Gastrocnemius medialis (tissue), 4 donors: ENCODE measurements around the gene TMEM269. TPM values are rescaled to one million over a fixed set of nuclear protein-coding genes. Genes with fewer than 3 reads are reported as not detected.

Experiments
- ATAC-seq, 2 donors: fragments of 150-250 bp; one replicate each; pipeline ENCODE4 v1.9.1; 2016
- DNase-seq, 2 donors: peaks; one replicate each; pipeline ENCODE4 v3.0.0-alpha.2; 2019
- H3K27ac ChIP-seq, 4 donors: fragments of 200-600 bp; sonication (generic); 1 replicate in 1 of 4; 2 replicates in 3 of 4; pipeline ENCODE4 v1.5.1; 2016 to 2018; ENCODE audit warnings: mild to moderate bottlenecking in 2 of 4, moderate library complexity in 1 of 4
- H3K27me3 ChIP-seq, 3 donors: fragments of 200-600 bp; sonication (generic) in 2 of 3; 1 replicate in 1 of 3; 2 replicates in 2 of 3; pipeline versions ENCODE4 v1.5.1 to v1.6.0; 2016 to 2019; ENCODE audit warnings: mild to moderate bottlenecking in 1 of 3, moderate library complexity in 1 of 3
- H3K36me3 ChIP-seq, 2 donors: fragments of 200-600 bp; sonication (generic) in 1 of 2; one replicate each; pipeline ENCODE4 v1.5.1; 2017 to 2018
- H3K4me1 ChIP-seq, 2 donors: fragments of 200-600 bp; sonication (generic) in 1 of 2; one replicate each; pipeline ENCODE4 v1.5.1; 2016 to 2017; ENCODE audit warnings: mild to moderate bottlenecking in 2 of 2
- H3K4me3 ChIP-seq, 4 donors: fragments of 200-600 bp; sonication (generic) in 3 of 4; 1 replicate in 1 of 4; 2 replicates in 3 of 4; pipeline ENCODE4 v1.5.1; 2016 to 2019; ENCODE audit warnings: mild to moderate bottlenecking in 2 of 4
- H3K9me3 ChIP-seq, 3 donors: fragments of 200-600 bp; sonication (generic) in 2 of 3; 1 replicate in 1 of 3; 2 replicates in 2 of 3; pipeline ENCODE4 v1.5.1; 2016 to 2019
- CTCF ChIP-seq, 5 experiments: fragments of 450-650 bp in 3 of 5; fragments of 200-600 bp in 2 of 5; sonication (generic) in 2 of 5; IDR thresholded peaks in 4 of 5; conservative IDR thresholded peaks in 1 of 5; 1 replicate in 4 of 5; 2 replicates in 1 of 5; pipeline ENCODE4 v1.5.1; 2016 to 2019; ENCODE audit warnings: antibody characterized with exemption in 5 of 5, mild to moderate bottlenecking in 3 of 5, moderate library complexity in 3 of 5
- POLR2A ChIP-seq, 2 donors: fragments of 450-650 bp; IDR thresholded peaks; one replicate each; pipeline ENCODE4 v1.6.1; 2017; ENCODE audit warnings: antibody characterized with exemption in 2 of 2, mild to moderate bottlenecking in 2 of 2, moderate library complexity in 2 of 2
- in situ Hi-C, 4 donors: fragments of 200-750 bp; cut with MboI; loops; one replicate each; pipeline versions ENCODE4 v1.15.0 to v1.8.0; 2017; ENCODE audit warnings: low sequenced_read_pairs in 4 of 4
- intact Hi-C: fragments of 100-400 bp; cut with DNase I; formaldehyde crosslinking; loops from one replicate; pipeline ENCODE4 v1.15.1; 2023; ENCODE audit warnings: low total_unique reads
- total RNA-seq, 4 donors: library from RNA; depleted of rRNA; stranded (reverse); fragments of >200 nt; gene quantifications; one replicate each; pipeline versions ENCODE4 v1.1.0 to v1.2.3, GENCODE V29; 2016

TMEM269 gene
- total RNA-seq, 4 donors from 2014 or later, result 0.19 to 0.25 TPM; not detected in 2

- no peak overlapping the region for H3K4me3 ChIP-seq
- in situ Hi-C loops (loop anchor here in 2 of 4 donors (25.0 kb wide), 1 partner anchor 274 kb away; no protein-coding TSS in a partner anchor), intact Hi-C loops (no loop called here)
- no peaks in the 10 kb centered on the region for H3K36me3 ChIP-seq
- no peak for ATAC-seq
- no peak for DNase-seq
- H3K27me3 ChIP-seq, result peaks cover 0 to 10% (median 0%) of the 10 kb centered on the region in 3 donors
- no peak overlapping the region for H3K27ac ChIP-seq
- no peaks in the 10 kb centered on the region for H3K9me3 ChIP-seq
- TF ChIP-seq CTCF (IDR thresholded peaks at IDR 0.05 in 4 of 5, conservative IDR thresholded peaks at IDR 0.05 in 1 of 5), result no peak
- no peak for TF ChIP-seq POLR2A (IDR thresholded peaks at IDR 0.05)
- H3K4me1 ChIP-seq, result peaks cover 0 to 11% of the 10 kb centered on the region in 2 donors
These were observed 3.2 kb downstream of the TMEM269 start for GRCh38 chr1:42788021-42788420.

GRCh38 chr1:42793824-42794223 is 9.0 kb downstream of the TMEM269 start:
- Histone ChIP-seq H3K36me3 (no peaks in the 10 kb centered on the region), H3K27me3 (no peaks in the 10 kb centered on the region), H3K4me3 (no peak overlapping the region), H3K9me3 (no peaks in the 10 kb centered on the region), H3K27ac (no peak overlapping the region), H3K4me1 (no peaks in the 10 kb centered on the region)
- in situ Hi-C loops (loop anchor here in 2 of 4 donors (25.0 kb wide), 1 partner anchor 268 kb away; no protein-coding TSS in a partner anchor), intact Hi-C loops (no loop called here)
- no peak for DNase-seq
- no peak for TF ChIP-seq CTCF (IDR thresholded peaks at IDR 0.05 in 4 of 5, conservative IDR thresholded peaks at IDR 0.05 in 1 of 5)
- no peak for TF ChIP-seq POLR2A (IDR thresholded peaks at IDR 0.05)
- peak in 1 of 2 donors; percentile 61 for ATAC-seq

- TF ChIP-seq CTCF (IDR thresholded peaks at IDR 0.05 in 4 of 5, conservative IDR thresholded peaks at IDR 0.05 in 1 of 5), result no peak
- TF ChIP-seq POLR2A (IDR thresholded peaks at IDR 0.05), result no peak
- Histone ChIP-seq H3K4me1 (no peaks in the 10 kb centered on the region), H3K9me3 (no peaks in the 10 kb centered on the region), H3K27ac (no peak overlapping the region), H3K36me3 (no peaks in the 10 kb centered on the region), H3K4me3 (no peak overlapping the region), H3K27me3 (no peaks in the 10 kb centered on the region)
- intact Hi-C loops, result no loop called here
- ATAC-seq (no peak), DNase-seq (no peak)
- in situ Hi-C loops, result loop anchor here in 2 of 4 donors (25.0 kb wide), 1 partner anchor 265 kb away; no protein-coding TSS in a partner anchor
These were observed 12.6 kb downstream of the TMEM269 start for GRCh38 chr1:42797414-42797813.

- Histone ChIP-seq H3K4me3 (no peak overlapping the region), H3K36me3 (no peaks in the 10 kb centered on the region), H3K9me3 (no peaks in the 10 kb centered on the region), H3K4me1 (no peaks in the 10 kb centered on the region), H3K27me3 (no peaks in the 10 kb centered on the region), H3K27ac (no peak overlapping the region)
- in situ Hi-C loops (loop anchor here in 2 of 4 donors (25.0 kb wide), 1 partner anchor 264 kb away; no protein-coding TSS in a partner anchor), intact Hi-C loops (no loop called here)
- ATAC-seq (no peak), DNase-seq (no peak)
- TF ChIP-seq CTCF (IDR thresholded peaks at IDR 0.05 in 4 of 5, conservative IDR thresholded peaks at IDR 0.05 in 1 of 5) (no peak), POLR2A (IDR thresholded peaks at IDR 0.05) (no peak)
These were observed 13.2 kb downstream of the TMEM269 start for GRCh38 chr1:42797979-42798378.
